Stimulated activated naive CD4-positive, alpha-beta T cell treated with Interleukin-2 at 50 U/mL for 16 hours (primary cell): ENCODE data around the gene KLHL10.
A peak's percentile ranks its signal among the peaks of the same experiment; 100 is the strongest.
"Not testable (repeated sequence)": the region's sequence is repeated elsewhere in the genome, so short reads cannot be mapped to it uniquely, and the experiment has no call there.

Experiments
- DNase-seq: peaks from one replicate; lab custom pipeline; 2025; lab: John Stamatoyannopoulos, UW

The KLHL10 gene

GRCh38 chr17:41851382-41851781 is 13.8 kb downstream of the KLHL10 start:
- not testable (repeated sequence) for DNase-seq

- no peak for DNase-seq
These were observed 22.8 kb downstream of the KLHL10 start for GRCh38 chr17:41860254-41860931.

- DNase-seq: peak; percentile 32
These were observed 25.6 kb downstream of the KLHL10 start for GRCh38 chr17:41863074-41863848.

GRCh38 chr17:41864498-41864835 is 26.8 kb downstream of the KLHL10 start:
- peak; percentile 71 for DNase-seq

GRCh38 chr17:41864836-41865595 is 27.4 kb downstream of the KLHL10 start, which contains the start of gene KLHL11:
Gene KLHL11, minus strand, starts transcription at chr17:41865423. Its CDS starts 53 bp downstream, at chr17:41865370.
- peak; percentile 87 for DNase-seq

GRCh38 chr17:41865596-41865893 is 27.9 kb downstream of the KLHL10 start:
- no peak for DNase-seq

GRCh38 chr17:41868568-41868967 is 30.9 kb downstream of the KLHL10 start:
- DNase-seq: no peak

- no peak for DNase-seq
These were observed 31.8 kb downstream of the KLHL10 start for GRCh38 chr17:41869426-41869825.

- DNase-seq: no peak
These were observed 32.5 kb downstream of the KLHL10 start for GRCh38 chr17:41870097-41870496.

- DNase-seq: no peak
These were observed 33.0 kb downstream of the KLHL10 start for GRCh38 chr17:41870627-41871026.

GRCh38 chr17:41871789-41872188 is 34.2 kb downstream of the KLHL10 start:
- DNase-seq: no peak

GRCh38 chr17:41873559-41874292 is 36.1 kb downstream of the KLHL10 start:
- DNase-seq: no peak

GRCh38 chr17:41874293-41874670 is 36.7 kb downstream of the KLHL10 start:
- DNase-seq: not testable (repeated sequence)

- DNase-seq: no peak
These were observed 42.5 kb downstream of the KLHL10 start for GRCh38 chr17:41880130-41880529.

GRCh38 chr17:41882756-41883155 is 45.1 kb downstream of the KLHL10 start:
- DNase-seq: no peak

- DNase-seq: no peak
These were observed 48.1 kb downstream of the KLHL10 start for GRCh38 chr17:41885733-41886132.

GRCh38 chr17:41888332-41888965 is 50.8 kb downstream of the KLHL10 start:
- DNase-seq: no peak

GRCh38 chr17:41891135-41892020 is 53.8 kb downstream of the KLHL10 start:
- no peak for DNase-seq

GRCh38 chr17:41892021-41892376 is 54.4 kb downstream of the KLHL10 start:
- DNase-seq: no peak

- no peak for DNase-seq
These were observed 55.8 kb downstream of the KLHL10 start for GRCh38 chr17:41893384-41893783.

- DNase-seq: no peak
These were observed 57.2 kb downstream of the KLHL10 start for GRCh38 chr17:41894791-41895331.
